IPS-18a (cell line): ENCODE data around the gene SASH1.

Experiments used
- H3K27ac ChIP-seq: one replicate; pipeline ENCODE4 v1.5.1; 2013; ENCODE audit warnings: low read length
- H3K27me3 ChIP-seq: one replicate; pipeline ENCODE4 v1.6.1; 2013; ENCODE audit warnings: mild to moderate bottlenecking, low read length; ENCODE audit not compliant: control insufficient read depth, insufficient read depth
- H3K36me3 ChIP-seq: one replicate; pipeline ENCODE4 v1.6.1; 2013; ENCODE audit warnings: low read depth, low read length; ENCODE audit not compliant: control insufficient read depth
- H3K4me1 ChIP-seq: one replicate; pipeline ENCODE4 v1.6.1; 2013; ENCODE audit warnings: low read depth, low read length; ENCODE audit not compliant: control insufficient read depth
- H3K4me3 ChIP-seq: one replicate; pipeline ENCODE4 v1.5.1; 2013; ENCODE audit warnings: low read length
- H3K9ac ChIP-seq: one replicate; pipeline ENCODE4 v1.6.1; 2013; ENCODE audit warnings: mild to moderate bottlenecking, low read length, moderate library complexity
- H3K9me3 ChIP-seq: one replicate; pipeline ENCODE4 v1.6.1; 2013; ENCODE audit warnings: low read depth, low read length; ENCODE audit not compliant: control insufficient read depth

SASH1 gene

DNA sequence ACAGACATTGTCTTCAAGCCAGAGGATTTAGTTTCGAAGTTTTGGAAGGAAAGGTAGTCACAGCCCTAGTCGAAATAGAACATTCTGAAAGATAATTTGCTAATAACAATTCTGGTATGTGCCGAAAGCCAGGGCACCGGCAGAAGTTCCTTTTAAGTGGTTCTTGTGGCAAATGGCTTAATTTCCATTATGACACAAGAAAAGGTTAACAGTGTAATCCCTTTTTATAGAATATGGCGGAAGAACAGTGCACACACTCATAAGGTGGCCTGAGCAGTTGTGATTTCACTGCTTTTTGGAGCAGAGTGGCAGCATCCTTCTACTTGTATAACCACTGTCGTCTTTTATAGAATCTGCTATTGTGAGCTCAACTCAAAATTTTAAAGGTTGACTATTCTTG is 152.4 kb downstream of the SASH1 start:
- Histone ChIP-seq H3K36me3 (no peaks in the 10 kb centered on the region), H3K27me3 (no peaks in the 10 kb centered on the region), H3K9me3 (no peaks in the 10 kb centered on the region), H3K9ac (no peak overlapping the region), H3K27ac (no peak overlapping the region), H3K4me3 (no peak overlapping the region), H3K4me1 (peaks cover 3% of the 10 kb centered on the region)

DNA sequence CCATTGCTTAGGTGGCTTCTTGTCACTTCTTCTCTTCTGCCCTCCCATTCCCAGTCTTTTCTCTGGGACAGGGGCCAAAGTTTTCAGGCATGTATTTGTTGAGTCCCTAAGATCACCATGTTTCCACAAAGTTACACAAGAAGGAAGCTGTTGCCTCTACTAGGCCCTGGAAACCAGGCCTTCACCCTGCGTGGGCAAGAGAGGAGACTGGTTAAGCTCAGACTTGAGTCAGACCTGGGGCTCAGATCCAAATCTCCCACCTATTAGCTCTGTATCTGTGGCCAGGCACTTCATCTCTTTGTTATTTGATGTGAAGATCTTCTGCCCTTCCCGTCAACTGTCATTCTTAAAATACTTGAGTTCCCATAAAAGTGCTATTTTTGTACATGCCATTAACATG is 154.6 kb downstream of the SASH1 start:
- no peak overlapping the region for H3K9ac ChIP-seq
- H3K4me1 ChIP-seq = peaks cover 3% of the 10 kb centered on the region
- H3K4me3 ChIP-seq = no peak overlapping the region
- no peak overlapping the region for H3K27ac ChIP-seq
- peaks cover 3% of the 10 kb centered on the region for H3K36me3 ChIP-seq
- H3K27me3 ChIP-seq = no peaks in the 10 kb centered on the region
- no peaks in the 10 kb centered on the region for H3K9me3 ChIP-seq

DNA sequence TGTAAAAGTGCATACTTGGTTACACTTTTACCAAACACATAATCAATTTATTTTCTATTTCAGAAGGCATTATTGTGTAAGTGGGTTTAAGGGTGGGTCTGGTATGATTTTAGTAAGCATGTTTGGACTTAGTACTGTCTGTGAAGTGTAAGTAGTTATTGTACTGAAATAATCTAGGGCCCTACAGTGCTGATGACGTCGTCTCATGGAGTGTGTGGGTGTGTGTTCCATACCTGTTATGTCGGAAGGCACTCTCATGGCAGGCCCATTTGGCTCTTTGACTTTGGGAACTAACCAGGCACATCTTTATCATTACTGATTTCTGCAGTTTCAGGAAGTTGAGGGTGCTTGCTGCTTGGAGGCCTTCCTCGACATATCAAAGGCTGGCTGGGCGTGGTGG is 155.1 kb downstream of the SASH1 start:
- Histone ChIP-seq H3K4me1 (peaks cover 3% of the 10 kb centered on the region), H3K27ac (no peak overlapping the region), H3K36me3 (peaks cover 3% of the 10 kb centered on the region), H3K4me3 (no peak overlapping the region), H3K9me3 (no peaks in the 10 kb centered on the region), H3K9ac (no peak overlapping the region), H3K27me3 (no peaks in the 10 kb centered on the region)

DNA sequence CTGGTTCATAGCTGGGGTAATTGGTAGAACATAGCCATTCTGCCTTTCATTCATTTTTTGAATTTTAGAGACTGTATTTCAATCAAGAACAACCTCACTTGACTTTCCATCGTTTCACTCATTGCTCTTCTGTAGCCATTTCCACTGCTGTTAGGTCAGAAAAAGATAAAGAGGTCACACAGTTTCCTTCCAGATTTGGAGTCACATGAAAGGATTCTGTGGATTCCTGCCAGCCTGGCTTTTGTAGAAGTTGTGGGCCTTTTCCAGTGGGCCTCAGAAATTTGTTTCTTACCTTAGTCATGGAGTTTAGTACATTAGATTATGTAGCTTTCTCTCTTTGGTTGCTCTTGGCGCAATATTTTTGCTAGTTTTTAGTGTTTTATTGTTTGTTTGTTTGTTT is 157.8 kb downstream of the SASH1 start:
- H3K36me3 ChIP-seq = peaks cover 3% of the 10 kb centered on the region
- no peak overlapping the region for H3K4me3 ChIP-seq
- H3K4me1 ChIP-seq = peaks cover 3% of the 10 kb centered on the region
- H3K9ac ChIP-seq = no peak overlapping the region
- no peaks in the 10 kb centered on the region for H3K9me3 ChIP-seq
- no peaks in the 10 kb centered on the region for H3K27me3 ChIP-seq
- no peak overlapping the region for H3K27ac ChIP-seq

DNA sequence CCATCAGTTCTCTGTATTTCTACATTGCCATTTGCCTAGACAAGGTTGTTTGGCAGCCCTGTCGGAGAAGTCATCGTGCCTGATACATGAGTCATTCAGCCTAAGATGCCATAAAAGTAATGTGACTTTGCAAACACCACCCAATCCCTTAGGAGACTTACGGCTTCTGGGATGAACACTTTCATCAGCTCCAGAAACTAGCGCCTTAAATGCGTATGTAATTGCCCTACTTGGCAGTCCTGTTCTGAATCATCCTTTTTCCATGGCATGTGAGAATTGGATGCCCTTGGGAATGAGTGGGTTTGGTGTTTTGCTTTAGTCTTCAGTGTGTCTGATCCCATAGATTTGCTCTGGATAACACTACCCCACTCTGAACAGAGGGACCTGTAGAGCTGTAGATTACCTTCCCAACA is 158.5 kb downstream of the SASH1 start:
- Histone ChIP-seq H3K9ac (no peak overlapping the region), H3K36me3 (peaks cover 3% of the 10 kb centered on the region), H3K27ac (no peak overlapping the region), H3K4me3 (no peak overlapping the region), H3K27me3 (no peaks in the 10 kb centered on the region), H3K4me1 (peaks cover 3% of the 10 kb centered on the region), H3K9me3 (no peaks in the 10 kb centered on the region)

DNA sequence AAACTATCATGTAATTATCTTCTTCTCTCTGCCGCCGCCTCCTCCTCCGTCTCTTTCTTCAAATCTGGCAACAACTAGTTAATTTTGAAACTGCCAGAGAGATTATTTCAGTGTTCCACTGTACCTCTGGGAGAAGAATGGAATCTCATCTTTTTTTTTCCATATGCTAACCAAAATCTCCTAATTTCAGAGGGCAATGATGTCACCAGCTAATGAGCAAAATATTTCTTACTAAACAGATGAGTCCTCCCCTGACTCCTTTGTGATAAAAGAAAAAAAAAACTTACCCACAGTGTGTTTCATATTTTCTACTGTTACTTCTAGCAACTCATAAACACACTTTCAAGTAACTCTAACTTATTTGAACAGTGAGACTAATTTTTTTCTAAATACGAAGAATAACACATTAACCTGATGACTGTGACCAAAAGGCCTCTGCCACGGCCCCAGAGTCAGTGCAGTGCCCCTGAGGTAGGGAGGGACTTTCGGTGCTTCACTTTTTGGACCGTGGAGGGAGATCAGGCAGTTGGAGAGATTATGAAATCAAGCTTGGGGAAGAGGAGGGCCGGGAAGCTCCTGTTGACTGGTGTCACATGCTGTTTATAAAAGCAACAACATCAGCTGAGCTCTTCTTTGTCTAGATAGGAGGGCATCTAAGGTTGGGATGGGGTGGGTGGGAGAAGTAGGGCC is 159.6 kb downstream of the SASH1 start:
- H3K27ac ChIP-seq = no peak overlapping the region
- H3K9me3 ChIP-seq = no peaks in the 10 kb centered on the region
- no peaks in the 10 kb centered on the region for H3K27me3 ChIP-seq
- H3K9ac ChIP-seq = no peak overlapping the region
- H3K36me3 ChIP-seq = peaks cover 3% of the 10 kb centered on the region
- peaks cover 3% of the 10 kb centered on the region for H3K4me1 ChIP-seq
- no peak overlapping the region for H3K4me3 ChIP-seq

DNA sequence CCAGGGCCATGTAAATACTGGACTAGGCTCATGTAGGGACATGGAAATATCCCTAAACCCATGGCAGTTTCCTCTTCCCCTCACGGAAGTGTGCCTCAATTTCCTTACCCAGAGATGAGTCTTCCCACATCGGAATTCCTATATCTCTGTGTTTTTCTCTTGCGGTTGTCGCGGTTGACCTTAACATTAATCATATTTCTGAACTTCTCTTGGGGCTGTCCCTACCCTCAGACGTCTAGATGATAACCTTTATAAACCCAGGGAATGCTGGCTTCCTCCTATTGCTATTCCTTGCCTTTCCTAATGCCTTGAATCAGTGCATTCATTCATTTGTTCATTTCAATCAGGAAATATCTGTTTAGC is 160.1 kb downstream of the SASH1 start:
- H3K4me1 ChIP-seq = peaks cover 5% of the 10 kb centered on the region
- no peak overlapping the region for H3K27ac ChIP-seq
- no peaks in the 10 kb centered on the region for H3K9me3 ChIP-seq
- H3K4me3 ChIP-seq = no peak overlapping the region
- peaks cover 3% of the 10 kb centered on the region for H3K36me3 ChIP-seq
- no peak overlapping the region for H3K9ac ChIP-seq
- H3K27me3 ChIP-seq = no peaks in the 10 kb centered on the region

DNA sequence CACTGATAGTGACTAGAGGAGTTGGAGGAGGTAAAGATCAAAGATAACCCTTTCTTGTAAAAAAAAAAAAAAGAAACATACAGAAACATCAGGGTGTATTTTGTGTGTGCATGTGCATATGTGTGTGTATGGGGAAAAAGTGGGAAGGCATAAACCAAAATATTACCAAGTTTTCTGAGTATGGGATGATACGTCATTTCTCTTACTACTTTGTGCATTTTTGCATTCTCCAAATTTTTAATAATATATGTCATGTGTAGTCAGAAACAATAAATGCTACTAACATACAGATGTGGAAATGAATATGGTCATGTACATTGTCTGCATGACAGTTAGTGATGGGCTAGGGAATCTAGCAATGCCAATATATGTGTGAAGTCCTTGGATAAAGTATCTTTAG is 161.1 kb downstream of the SASH1 start:
- H3K27me3 ChIP-seq = no peaks in the 10 kb centered on the region
- H3K9ac ChIP-seq = no peak overlapping the region
- no peak overlapping the region for H3K4me3 ChIP-seq
- H3K36me3 ChIP-seq = peaks cover 3% of the 10 kb centered on the region
- peaks cover 12% of the 10 kb centered on the region for H3K4me1 ChIP-seq
- H3K9me3 ChIP-seq = no peaks in the 10 kb centered on the region
- H3K27ac ChIP-seq = no peak overlapping the region

DNA sequence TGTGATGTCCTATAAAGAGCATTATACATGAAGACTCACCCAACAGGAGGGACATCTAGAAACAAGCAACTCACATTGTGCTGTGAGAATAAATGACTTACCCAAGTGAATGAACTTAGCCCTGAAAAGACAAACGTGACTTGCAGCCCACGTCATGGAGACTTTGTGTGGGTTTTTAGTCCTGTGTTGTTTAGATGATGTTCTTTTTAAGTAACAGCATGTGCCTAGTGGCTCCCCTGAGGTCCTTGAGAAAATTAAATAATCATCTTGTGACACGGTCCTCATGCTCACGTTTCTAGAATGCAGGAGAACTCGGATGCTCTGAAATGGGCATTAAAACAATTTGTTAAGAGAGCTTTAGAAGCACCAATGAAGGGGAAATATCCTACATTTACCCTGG is 165.1 kb downstream of the SASH1 start:
- Histone ChIP-seq H3K9ac (no peak overlapping the region), H3K36me3 (no peaks in the 10 kb centered on the region), H3K9me3 (no peaks in the 10 kb centered on the region), H3K27me3 (no peaks in the 10 kb centered on the region), H3K4me3 (no peak overlapping the region), H3K27ac (no peak overlapping the region), H3K4me1 (peaks cover 26% of the 10 kb centered on the region)

DNA sequence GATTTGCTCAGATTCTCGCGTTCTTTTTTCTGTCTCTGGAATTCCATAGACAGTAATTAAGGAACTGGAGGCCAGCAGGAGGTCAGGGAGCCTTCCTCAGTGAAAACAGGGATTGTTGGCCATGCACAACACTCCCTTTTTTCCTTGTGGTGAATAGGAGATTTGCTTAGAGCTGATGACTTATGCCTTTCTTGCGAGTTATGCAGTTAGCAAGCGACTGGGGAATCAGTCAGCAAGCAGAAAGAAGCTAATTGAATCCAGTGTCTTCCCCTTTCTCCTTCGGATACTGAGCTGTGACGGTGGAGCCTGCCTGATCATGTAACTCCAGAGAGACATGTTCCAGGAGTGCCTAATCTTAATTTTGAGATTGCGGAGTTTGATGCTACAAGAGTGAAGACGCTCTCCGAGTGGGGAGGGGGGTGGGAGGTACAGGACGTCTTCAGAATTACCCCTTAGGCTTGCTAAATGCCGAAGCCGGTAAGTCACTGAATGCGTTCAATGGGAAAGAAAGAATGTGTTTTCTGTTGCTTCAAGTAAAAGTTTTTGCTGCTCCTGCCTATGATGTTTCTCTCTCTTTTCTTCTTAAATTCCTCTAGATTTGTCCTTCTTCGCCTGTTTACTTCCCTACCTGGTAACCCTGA is 165.9 kb downstream of the SASH1 start:
- Histone ChIP-seq H3K27ac (no peak overlapping the region), H3K9me3 (no peaks in the 10 kb centered on the region), H3K4me3 (no peak overlapping the region), H3K36me3 (no peaks in the 10 kb centered on the region), H3K4me1 (peaks cover 32% of the 10 kb centered on the region), H3K9ac (no peak overlapping the region), H3K27me3 (no peaks in the 10 kb centered on the region)

DNA sequence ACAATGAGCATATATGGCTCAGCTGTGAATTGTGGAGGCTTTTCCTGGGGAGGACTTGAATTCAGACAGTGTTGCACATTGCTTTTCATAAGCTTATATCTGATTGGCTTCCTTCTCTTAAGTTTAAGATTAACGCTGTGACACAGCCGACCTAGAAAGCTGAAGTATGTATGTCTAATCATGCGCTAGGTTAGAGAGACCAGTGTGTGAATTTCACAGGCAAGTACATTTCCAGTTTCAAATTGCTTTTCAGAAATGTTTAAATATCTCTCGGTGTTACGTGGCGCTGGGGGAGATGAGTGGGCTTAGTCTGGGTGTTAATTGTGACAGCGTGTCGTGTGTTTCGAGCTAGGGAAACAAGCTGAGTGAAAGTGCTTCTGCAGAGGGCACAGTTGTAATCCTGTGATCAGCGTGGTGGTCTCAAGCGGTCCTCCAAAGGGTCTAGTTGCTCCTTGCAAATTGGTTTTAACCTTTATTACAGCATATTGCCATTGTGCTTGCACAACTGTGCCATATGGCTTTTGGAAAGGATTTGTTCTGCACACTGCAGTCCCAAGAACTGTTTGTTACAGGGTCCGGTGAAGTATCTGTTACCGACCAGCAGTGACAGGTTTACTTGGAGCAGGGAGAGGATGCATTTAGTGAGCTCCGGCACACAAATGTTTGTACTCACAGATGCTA is 166.6 kb downstream of the SASH1 start:
- Histone ChIP-seq H3K27ac (peak overlapping the region; percentile 26), H3K9ac (no peak overlapping the region), H3K27me3 (no peaks in the 10 kb centered on the region)

More for the DNA sequence above, 166.6 kb downstream of the SASH1 start:
- Histone ChIP-seq H3K4me1 (peaks cover 40% of the 10 kb centered on the region), H3K9me3 (no peaks in the 10 kb centered on the region), H3K36me3 (no peaks in the 10 kb centered on the region), H3K4me3 (no peak overlapping the region)
